GM21576 (cell line): Measurements from ENCODE around the gene SLC3A2.
"Not testable (repeated sequence)": the region's sequence is repeated elsewhere in the genome, so short reads cannot be mapped to it uniquely, and the experiment has no call there.

ENCODE experiments used
- ATAC-seq: cut with Tn5 transposase; IDR thresholded peaks from one replicate; pipeline ENCODE4 v1.9.1; 2021; ENCODE audit warnings: mild to moderate bottlenecking, moderate library complexity; ENCODE audit not compliant: unreplicated experiment

Gene SLC3A2

DNA sequence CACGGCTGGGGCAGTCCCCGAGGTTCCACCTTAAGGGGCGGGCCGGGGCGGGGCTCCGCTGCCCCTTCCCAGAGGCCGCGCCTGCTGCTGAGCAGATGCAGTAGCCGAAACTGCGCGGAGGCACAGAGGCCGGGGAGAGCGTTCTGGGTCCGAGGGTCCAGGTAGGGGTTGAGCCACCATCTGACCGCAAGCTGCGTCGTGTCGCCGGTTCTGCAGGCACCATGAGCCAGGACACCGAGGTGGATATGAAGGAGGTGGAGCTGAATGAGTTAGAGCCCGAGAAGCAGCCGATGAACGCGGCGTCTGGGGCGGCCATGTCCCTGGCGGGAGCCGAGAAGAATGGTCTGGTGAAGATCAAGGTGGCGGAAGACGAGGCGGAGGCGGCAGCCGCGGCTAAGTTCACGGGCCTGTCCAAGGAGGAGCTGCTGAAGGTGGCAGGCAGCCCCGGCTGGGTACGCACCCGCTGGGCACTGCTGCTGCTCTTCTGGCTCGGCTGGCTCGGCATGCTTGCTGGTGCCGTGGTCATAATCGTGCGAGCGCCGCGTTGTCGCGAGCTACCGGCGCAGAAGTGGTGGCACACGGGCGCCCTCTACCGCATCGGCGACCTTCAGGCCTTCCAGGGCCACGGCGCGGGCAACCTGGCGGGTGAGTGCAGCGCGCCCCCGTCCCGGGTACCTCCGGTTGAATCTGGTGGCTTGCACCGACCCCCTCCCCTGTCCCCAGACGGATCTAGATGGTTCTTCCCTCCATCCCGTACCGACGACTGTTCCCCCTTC lies at the start of gene SLC3A2:
Gene SLC3A2, plus strand, starts transcription at position 94 of the 776 bp plus-strand sequence. Its CDS starts 128 bp downstream, at position 222.
- peak; percentile 70 for ATAC-seq

DNA sequence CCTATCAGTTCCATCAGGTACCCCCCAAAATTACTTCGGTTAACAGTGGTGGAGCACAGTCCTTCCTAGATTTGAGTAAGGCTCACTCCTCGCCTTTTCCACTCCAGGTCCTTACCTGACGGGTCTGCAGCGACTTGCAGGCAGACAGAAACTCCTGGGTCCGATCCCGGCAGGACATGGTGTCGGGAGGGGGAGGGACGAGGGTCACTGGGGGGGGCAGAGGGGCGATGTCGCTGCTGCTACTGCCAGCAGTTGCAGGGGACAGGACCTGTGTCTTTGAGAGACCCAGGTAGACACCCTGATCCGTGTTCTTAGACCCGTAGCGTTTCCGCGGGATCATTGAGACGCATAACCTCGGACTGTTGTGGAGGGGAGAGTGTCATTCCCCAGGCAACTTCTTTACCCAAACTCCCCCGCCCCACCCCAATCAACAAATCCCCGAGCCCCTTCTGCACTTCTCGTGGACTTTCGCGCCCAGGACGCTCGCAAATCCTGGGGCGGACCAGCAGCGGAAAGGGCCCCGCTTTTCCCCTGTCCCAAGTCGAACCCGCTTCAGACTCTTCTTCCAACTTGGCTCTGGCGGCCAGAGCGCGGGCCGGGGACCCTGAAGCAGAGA lies 49.7 kb upstream of the SLC3A2 start:
- no peak for ATAC-seq

GRCh38 chr11:62831520-62832335 lies 49.0 kb upstream of the SLC3A2 start, which contains the start of gene STX5:
Gene STX5 (minus strand): TSS chr11:62832051. CDS start chr11:62831243, 808 bp downstream.
- ATAC-seq, result peak; percentile 79

DNA sequence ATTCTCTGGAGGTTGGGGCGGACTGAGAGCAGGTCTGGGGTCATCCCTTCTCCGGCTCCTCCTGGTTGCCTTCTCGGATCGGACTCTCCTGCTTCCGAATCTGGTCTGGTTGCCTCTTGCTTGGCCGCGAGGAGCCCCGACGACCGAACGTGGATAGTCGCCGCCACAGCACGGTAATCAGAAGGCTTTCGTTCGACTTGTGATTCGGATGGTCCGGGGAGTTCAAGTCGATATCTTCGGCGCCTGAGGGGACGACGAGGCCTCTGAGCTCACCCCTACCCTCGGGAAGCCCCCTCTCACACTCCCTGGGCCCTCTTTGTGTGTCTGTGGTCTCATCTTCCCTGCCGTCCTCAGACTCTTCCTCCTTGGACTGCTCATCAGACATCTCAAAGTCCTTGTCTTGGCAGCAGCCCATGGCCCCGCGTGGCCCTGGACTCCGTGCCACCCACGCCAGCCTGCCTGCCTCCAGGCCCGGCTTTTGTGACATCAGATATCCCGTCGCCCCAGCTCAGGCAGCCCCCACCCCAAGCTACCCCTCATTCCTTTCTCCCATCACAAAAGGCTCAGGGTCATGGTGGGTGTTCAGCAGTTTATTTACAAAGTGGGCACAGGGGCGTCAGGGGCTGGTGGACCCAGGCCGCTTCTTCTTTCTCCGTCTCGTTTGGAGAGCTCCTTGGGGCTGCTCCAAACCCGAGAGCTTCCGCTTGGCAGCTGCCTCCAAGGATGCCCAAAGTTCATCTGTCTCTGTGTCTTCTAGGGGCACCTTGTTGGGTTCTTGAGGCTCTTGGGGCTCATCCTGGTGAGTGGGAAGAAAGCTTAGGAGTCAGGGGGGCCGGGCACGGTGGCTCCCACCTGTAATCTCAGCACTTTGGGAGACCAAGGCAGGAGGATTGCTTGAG lies 48.1 kb upstream of the SLC3A2 start, which contains the start of gene TEX54:
Gene TEX54, minus strand, starts transcription at position 506 of the 899 bp plus-strand sequence.
- ATAC-seq, result peak; percentile 11

GRCh38 chr11:62835336-62835735 lies 45.4 kb upstream of the SLC3A2 start:
- no peak for ATAC-seq

- peak; percentile 45 for ATAC-seq
These were observed 41.4 kb upstream of the SLC3A2 start, which contains the start of gene WDR74 for GRCh38 chr11:62839050-62839945. Gene WDR74 (minus strand): TSS chr11:62839590. CDS start chr11:62839570, 20 bp downstream.

DNA sequence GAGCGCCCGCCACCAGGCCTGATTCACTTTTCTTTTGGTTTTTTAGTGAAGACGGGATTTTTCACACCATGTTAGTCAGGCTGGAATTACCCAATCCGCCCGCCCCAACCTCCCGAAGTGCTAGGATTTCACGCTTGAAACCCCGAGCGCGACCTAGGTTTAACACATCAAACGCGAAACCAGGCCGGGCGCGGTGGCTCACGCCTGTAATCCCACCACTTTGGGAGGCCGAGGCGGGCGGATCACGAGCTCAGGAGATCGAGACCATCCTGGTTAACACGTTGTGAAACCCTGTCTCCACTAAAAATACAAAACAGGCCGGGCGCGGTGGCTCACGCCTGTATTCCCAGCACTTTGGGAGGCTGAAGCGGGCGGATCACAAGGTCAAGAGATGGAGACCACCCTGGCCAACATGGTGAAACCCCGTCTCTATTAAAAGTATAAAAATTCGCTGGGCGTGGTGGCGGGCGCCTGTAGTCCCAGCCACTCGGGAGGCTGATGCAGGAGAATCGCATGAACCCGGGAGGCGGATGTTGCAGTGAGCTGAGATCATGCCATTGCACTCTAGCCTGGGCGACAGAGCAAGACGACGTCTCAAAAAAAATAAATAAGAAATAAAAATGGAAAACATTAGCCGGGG lies 39.9 kb upstream of the SLC3A2 start:
- ATAC-seq, result not testable (repeated sequence)

GRCh38 chr11:62841361-62842170 lies 39.1 kb upstream of the SLC3A2 start:
- ATAC-seq, result peak; percentile 49

- ATAC-seq, result no peak
These were observed 38.4 kb upstream of the SLC3A2 start for GRCh38 chr11:62842171-62842741.

GRCh38 chr11:62842891-62843290 lies 37.8 kb upstream of the SLC3A2 start:
- not testable (repeated sequence) for ATAC-seq

- no peak for ATAC-seq
These were observed 37.2 kb upstream of the SLC3A2 start for GRCh38 chr11:62843466-62843865.

DNA sequence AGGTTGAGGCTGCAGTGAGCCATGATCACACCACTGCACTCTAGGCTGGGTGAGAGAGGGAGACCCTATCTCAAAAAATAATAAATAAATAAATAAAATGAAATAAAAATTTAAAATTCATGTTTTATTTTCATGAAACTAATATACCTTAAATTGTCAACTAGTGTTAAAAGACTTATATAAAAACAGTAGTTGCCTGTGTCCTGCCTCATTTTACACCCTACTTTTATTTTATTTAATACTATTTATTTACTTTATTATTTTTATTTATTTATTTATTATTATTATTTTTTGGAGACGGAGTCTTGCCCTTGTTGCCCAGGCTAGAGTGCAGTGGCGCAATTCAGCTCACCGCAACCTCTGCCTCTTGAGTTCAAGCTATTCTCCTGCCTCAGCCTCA lies 36.5 kb upstream of the SLC3A2 start:
- no peak for ATAC-seq

- ATAC-seq, result no peak
These were observed 34.5 kb upstream of the SLC3A2 start for GRCh38 chr11:62846177-62846576.

DNA sequence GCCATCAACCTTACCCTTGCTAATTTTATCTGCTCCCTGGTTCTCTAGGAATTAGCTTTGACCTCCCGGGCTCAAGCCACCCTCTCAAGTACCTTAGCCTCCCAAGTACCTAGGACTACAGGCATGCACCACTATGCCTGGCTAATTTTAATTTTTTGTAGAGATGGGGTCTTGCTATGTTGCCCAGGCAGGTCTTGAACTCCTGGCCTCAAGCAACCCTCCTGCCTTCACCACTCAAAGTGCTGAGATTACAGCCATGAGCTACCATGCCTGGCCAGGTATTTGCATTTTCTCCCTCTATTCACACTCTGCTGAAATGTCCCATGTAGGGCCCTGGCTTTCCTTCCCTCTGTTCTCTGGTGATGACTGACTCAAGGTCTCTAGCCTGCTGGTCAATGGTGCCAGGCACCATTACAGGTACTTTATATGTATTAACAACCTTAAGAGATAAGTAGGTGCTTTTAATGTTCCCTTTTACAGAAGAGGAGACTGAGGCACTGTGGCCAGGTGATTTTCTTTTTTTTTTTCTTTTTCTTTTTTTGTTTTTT lies 32.9 kb upstream of the SLC3A2 start:
- ATAC-seq, result no peak

DNA sequence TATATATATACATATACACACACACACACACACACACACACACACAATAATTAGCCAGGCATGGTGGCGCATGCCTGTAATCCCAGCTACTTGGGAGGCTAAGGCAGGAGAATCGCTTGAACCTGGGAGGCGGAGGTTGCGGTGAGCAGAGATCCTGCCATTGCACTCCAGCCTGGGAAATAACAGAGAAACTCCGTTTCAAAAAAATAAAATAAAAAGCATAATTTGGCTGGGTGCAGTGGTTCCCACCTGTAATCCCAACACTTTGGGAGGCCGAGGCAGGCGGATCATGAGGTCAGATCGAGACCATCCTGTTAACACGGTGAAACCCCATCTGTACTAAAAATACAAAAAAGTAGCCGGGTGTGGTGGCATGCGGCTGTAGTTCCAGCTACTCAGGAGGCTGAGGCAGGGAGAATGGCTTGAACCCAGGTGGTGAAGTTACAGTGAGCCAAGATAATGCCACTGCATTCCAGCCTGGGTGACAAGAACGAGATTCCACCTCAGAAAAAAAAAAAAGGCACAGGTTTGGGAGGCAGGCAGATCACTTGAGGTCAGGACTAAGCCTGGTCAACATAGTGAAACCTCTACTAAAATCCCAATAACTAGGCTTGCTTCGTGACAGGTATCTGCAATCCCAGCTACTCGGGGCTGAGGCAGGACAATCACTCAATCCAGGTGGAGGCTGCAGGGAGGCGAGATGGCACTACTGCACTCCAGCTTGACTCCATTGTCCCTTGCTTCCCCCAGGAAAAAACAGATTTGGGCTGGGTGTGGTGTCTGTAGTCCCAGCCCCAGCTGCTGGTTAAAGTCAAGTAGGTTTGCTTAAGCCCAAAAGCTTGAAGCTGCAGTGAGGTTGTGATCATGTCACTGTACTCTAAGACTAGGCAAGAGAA lies 29.5 kb upstream of the SLC3A2 start:
- no peak for ATAC-seq
